ENCODE data around the gene ARMC3.
"Not testable (repeated sequence)": the region's sequence is repeated elsewhere in the genome, so short reads cannot be mapped to it uniquely, and the experiment has no call there.

ARMC3 gene, protein sequence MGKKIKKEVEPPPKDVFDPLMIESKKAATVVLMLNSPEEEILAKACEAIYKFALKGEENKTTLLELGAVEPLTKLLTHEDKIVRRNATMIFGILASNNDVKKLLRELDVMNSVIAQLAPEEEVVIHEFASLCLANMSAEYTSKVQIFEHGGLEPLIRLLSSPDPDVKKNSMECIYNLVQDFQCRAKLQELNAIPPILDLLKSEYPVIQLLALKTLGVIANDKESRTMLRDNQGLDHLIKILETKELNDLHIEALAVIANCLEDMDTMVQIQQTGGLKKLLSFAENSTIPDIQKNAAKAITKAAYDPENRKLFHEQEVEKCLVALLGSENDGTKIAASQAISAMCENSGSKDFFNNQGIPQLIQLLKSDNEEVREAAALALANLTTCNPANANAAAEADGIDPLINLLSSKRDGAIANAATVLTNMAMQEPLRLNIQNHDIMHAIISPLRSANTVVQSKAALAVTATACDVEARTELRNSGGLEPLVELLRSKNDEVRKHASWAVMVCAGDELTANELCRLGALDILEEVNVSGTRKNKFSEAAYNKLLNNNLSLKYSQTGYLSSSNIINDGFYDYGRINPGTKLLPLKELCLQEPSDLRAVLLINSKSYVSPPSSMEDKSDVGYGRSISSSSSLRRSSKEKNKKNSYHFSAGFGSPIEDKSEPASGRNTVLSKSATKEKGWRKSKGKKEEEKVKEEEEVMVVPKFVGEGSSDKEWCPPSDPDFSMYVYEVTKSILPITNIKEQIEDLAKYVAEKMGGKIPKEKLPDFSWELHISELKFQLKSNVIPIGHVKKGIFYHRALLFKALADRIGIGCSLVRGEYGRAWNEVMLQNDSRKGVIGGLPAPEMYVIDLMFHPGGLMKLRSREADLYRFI

GRCh38 chr10:22927661-22928403 is at the start of gene ARMC3:
TSS of gene ARMC3 (plus strand) at chr10:22928053. CDS start at chr10:22931997, 3,944 bp downstream.
- DNase-seq (ENCODE audit: low spot score) = no peak

GRCh38 chr10:22891797-22892196 is 36.1 kb upstream of the ARMC3 start:
- no peak for DNase-seq (ENCODE audit: low spot score)

GRCh38 chr10:22893781-22894180 is 34.1 kb upstream of the ARMC3 start:
- DNase-seq (ENCODE audit: low spot score) = no peak

- no peak for DNase-seq (ENCODE audit: low spot score)
These were observed 33.1 kb upstream of the ARMC3 start for GRCh38 chr10:22894714-22895113.

DNA sequence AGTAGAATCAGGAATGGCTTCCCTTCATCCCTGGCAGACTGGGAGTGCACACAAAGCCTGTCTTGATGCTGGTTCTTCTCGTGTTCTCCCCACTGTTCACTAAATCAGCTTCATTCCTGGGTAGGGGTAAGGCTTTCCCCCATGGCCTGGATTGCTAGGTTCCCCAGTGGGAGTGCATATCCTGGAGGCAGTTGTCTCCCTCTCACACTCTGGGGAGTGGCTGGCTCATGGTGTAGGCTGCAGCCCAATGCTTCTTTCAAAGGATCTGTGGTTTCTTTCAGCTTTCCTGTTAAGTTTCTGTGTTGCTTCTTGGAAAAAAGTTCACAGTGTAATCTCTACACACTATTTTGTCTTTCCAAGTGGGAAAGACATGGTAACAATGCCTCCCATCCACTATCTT is 32.6 kb upstream of the ARMC3 start:
- no peak for DNase-seq (ENCODE audit: low spot score)

GRCh38 chr10:22897371-22897770 is 30.5 kb upstream of the ARMC3 start:
- DNase-seq (ENCODE audit: low spot score) = no peak

GRCh38 chr10:22899307-22899706 is 28.5 kb upstream of the ARMC3 start:
- no peak for DNase-seq (ENCODE audit: low spot score)

DNA sequence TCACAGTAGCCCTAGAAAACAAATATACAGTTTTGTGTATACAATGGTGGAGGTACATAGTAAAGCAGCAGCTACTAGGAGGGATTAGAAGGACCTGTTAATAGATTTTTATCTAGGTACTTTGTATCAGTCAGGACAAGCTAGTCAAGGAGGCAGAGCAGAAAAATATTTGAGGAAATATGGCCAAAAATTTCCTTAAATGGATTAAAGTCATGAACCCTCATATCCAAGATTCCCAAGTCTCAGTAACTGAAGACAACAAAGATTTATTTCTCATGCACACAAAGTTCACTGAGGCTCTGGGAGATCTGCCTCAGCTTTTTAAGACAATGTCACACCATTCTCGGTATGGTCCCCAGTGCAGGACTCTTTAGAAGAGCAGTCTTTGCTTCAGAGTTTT is 28.1 kb upstream of the ARMC3 start:
- DNase-seq (ENCODE audit: low spot score) = no peak

DNA sequence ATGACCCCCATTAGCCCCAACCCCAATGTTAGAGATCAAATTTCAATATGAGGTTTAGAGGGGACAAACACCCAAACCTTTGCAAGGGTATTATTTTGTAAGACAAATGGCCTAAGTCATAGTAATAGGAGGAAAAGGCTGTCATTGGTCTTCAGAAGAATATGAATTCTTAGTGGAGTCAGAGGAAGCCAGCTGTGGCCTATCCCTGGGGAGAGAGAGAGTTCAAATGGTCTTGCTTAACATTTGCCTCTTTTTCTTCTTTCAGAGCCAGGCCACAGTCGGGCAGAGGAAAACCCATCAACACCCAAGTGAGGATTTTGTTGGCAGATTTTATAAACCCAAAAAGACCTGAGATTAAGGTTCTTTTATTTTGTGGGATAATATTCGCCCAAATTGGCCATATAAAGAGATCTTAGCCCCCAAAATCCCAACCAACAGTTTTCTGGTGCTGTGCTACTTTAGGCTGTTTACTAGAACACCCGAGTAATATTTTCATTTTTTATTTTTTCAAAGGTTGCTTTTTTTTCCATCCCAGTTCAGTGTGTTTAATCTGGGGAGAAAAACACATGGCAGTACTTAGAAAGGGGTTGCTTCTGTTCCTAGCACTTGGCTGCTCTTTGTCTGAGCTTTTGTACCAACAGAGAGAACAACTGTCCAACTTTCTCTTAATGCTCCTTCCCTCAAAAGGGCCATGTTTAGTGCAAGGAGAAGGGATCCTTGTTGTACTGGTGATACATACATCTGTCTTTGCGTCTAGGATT is 26.8 kb upstream of the ARMC3 start:
- DNase-seq (ENCODE audit: low spot score) = no peak

GRCh38 chr10:22902147-22902546 is 25.7 kb upstream of the ARMC3 start:
- DNase-seq (ENCODE audit: low spot score) = not testable (repeated sequence)

DNA sequence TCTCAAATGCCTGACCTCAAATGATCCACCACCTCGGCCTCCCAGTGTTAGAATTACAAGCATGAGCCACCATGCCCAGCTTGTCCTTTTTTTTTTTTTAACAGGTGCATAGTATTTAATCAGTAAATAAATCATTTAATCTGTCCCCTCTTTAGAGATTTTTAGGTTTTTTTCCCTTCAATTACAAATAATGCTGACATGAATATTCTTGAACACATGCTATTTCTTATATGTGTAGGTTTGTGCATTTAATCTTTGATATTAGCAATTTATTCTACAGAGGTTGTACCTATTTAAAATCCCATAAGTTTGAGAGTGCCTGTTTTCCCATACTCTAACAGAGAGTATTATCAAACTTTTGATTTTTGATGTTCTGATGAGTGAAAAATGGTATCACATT is 24.2 kb upstream of the ARMC3 start:
- no peak for DNase-seq (ENCODE audit: low spot score)

GRCh38 chr10:22906767-22907166 is 21.1 kb upstream of the ARMC3 start:
- no peak for DNase-seq (ENCODE audit: low spot score)

DNA sequence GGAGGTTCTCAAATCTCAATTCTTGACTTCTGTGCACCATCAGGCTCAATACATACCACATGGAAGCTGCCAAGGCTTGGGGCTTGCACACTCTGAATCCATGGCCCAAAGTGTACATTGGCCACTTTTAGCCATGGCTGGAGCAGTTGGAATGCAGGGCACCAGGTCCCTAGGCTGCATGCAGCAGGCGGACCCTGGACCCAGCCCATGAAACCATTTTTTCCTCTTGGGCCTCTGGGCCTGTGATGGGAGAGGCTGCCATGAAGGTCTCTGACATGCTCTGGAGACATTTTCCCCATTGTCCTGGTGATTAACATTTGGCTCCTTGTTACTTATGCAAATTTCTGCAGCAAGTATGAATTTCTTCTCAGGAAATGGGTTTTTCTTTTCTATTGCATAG is 19.0 kb upstream of the ARMC3 start:
- no peak for DNase-seq (ENCODE audit: low spot score)

DNA sequence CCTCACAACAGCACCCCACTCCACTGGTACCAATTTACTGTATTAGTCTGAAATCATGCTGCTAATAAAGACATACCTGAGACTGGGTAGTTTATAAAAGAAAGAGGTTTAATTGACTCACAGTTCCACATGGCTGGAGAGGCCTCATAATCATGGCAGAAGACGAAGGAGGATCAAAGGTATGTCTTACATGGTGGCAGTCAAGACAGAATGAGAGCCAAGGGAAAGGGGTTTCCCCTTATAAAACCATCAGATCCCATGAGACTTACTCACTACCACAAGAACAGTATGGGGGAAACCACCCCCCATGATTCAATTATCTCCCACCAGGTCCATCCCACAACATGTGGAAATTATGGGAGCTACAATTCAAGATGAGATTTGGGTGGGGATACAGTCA is 18.2 kb upstream of the ARMC3 start:
- DNase-seq (ENCODE audit: low spot score) = not testable (repeated sequence)

DNA sequence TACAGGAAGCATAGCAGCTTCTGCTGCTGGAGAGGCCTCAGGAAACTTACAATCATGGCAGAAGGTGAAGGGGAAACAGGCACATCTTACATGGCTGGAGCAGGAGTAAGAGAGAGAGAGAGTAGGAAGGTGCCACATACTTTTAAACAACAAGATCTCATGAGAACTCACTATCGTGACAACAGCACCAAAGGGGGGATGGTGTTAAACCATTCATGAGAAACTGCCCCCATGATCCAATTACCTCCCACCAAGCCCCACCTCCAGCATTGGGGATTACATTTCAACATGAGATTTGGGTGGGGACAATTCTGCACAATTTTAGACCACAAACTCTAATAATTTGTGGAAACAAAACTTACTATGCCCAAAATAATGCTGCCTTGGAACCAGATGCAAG is 16.8 kb upstream of the ARMC3 start:
- DNase-seq (ENCODE audit: low spot score) = no peak

GRCh38 chr10:22911889-22912762 is 15.7 kb upstream of the ARMC3 start:
- peak; percentile 28 for DNase-seq (ENCODE audit: low spot score)

GRCh38 chr10:22912763-22913384 is 15.0 kb upstream of the ARMC3 start:
- no peak for DNase-seq (ENCODE audit: low spot score)

GRCh38 chr10:22913474-22914092 is 14.3 kb upstream of the ARMC3 start:
- DNase-seq (ENCODE audit: low spot score) = no peak

GRCh38 chr10:22915314-22915713 is 12.5 kb upstream of the ARMC3 start:
- no peak for DNase-seq (ENCODE audit: low spot score)

DNA sequence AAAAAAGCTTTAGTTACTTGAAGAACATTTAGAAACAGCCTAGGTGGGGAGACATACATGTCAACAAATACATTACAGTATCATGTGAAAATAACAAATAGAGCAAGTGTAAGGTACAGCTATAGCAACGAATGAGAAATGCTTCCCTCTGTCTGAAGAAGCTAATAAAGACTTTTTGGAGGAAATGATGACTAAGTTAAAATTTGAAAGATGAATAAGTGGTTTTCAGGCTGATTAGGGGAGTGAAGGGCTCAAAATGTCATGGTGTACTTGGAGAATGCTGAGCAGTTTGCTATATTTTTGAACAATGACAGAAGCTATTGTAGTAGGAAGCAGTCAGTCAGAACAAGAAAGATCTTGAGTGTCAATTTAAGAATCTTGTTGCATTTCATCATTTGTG is 2.8 kb upstream of the ARMC3 start:
- no peak for DNase-seq (ENCODE audit: low spot score)

All from LoVo (cell line).